ENCODE results near the gene NUS1.

DNA sequence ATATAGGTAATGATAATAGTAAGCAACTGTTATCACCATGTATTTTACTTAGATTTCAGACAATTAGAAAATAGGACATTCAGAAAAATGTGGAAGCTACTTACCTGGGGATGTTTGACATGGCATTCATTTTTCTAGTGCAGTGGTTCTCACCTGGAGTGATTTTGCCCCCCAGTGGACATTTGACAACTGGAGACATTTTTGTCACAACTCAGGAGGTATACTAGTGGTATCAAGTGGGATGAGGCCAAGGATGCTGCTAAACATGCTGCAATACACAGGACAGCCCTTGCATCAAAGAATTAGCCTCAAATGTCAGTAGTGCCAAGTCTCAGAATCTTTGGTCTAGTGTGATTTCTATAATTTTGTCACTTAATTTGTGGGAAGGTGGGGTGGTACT, 36.1 kb downstream of the NUS1 start:
- TF ChIP-seq, protein P1, sequence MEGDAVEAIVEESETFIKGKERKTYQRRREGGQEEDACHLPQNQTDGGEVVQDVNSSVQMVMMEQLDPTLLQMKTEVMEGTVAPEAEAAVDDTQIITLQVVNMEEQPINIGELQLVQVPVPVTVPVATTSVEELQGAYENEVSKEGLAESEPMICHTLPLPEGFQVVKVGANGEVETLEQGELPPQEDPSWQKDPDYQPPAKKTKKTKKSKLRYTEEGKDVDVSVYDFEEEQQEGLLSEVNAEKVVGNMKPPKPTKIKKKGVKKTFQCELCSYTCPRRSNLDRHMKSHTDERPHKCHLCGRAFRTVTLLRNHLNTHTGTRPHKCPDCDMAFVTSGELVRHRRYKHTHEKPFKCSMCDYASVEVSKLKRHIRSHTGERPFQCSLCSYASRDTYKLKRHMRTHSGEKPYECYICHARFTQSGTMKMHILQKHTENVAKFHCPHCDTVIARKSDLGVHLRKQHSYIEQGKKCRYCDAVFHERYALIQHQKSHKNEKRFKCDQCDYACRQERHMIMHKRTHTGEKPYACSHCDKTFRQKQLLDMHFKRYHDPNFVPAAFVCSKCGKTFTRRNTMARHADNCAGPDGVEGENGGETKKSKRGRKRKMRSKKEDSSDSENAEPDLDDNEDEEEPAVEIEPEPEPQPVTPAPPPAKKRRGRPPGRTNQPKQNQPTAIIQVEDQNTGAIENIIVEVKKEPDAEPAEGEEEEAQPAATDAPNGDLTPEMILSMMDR (IDR thresholded peaks at IDR 0.05): no peak
- TF ChIP-seq POLR2A (IDR thresholded peaks at IDR 0.05): no peak
